K562 (cell line): ENCODE data around the gene CASP2. TPM values are rescaled to one million over a fixed set of nuclear protein-coding genes. Genes with fewer than 3 reads are reported as not detected.

Source experiments
- ATAC-seq: fragments of 200-7000 bp; cut with Tn5 transposase; 3 replicates; pipeline ENCODE4 v1.9.1; 2020; ENCODE audit warnings: moderate library complexity
- BruUV-seq: library from RNA; stranded (reverse); fragments of 400-500 nt; replicated peaks from 2 replicates; lab custom pipeline; 2021; lab: Mats Ljungman, UMichigan
- CTCF ChIA-PET: fragments of 300-600 bp; formaldehyde crosslinking; extraction: SDS; loops from one replicate; lab custom pipeline; 2021; ENCODE audit warnings: low intra/inter-chr PET ratio; lab: Yijun Ruan, JAX
- POLR2A ChIA-PET: fragments of 300-600, 350-650 bp; sonication (Branson Sonifier 250); formaldehyde crosslinking; extraction: SDS; loops from one replicate; lab custom pipeline; 2021; ENCODE audit warnings: antibody characterized with exemption, inconsistent platforms; lab: Yijun Ruan, JAX
- DNase-seq, 4 experiments: peaks; one replicate each; pipeline versions ENCODE4 v3.0.0 to v3.0.0-alpha.2; 2011 to 2018; ENCODE audit warnings: low spot score in 3 of 4, mixed read lengths in 3 of 4; ENCODE audit errors: extremely low read depth in 1 of 4
- FAIRE-seq: peaks from 2 replicates; lab custom pipeline; 2011; peaks lifted over from hg19 to GRCh38; lab: Jason Lieb, UNC
- H2AFZ ChIP-seq: 2 replicates; pipeline ENCODE4 v1.6.0; 2011; ENCODE audit warnings: low read depth, low read length, control low read depth, inconsistent platforms
- H3K27ac ChIP-seq: fragments of 200-600 bp; 3 replicates; pipeline ENCODE4 v1.8.0; 2011; ENCODE audit warnings: low read depth, mild to moderate bottlenecking, control low read depth, inconsistent platforms, low read length, moderate library complexity, mixed read lengths; ENCODE audit errors: extremely low read depth
- H3K27me3 ChIP-seq, 2 experiments: fragments of 300-600 bp in 1 of 2; 2 replicates in 1 of 2; 3 replicates in 1 of 2; pipeline versions ENCODE4 v1.6.0 to v1.8.0; 2011; ENCODE audit warnings: inconsistent platforms in 2 of 2, low read length in 2 of 2, mild to moderate bottlenecking in 1 of 2, mixed read lengths in 1 of 2, moderate library complexity in 1 of 2; ENCODE audit not compliant: control insufficient read depth in 2 of 2, insufficient read depth in 2 of 2
- H3K36me3 ChIP-seq: fragments of 300-600 bp; 3 replicates; pipeline ENCODE4 v1.8.0; 2011; ENCODE audit warnings: mild to moderate bottlenecking, low read length, inconsistent platforms; ENCODE audit not compliant: control insufficient read depth, insufficient read depth
- H3K4me1 ChIP-seq, 2 experiments: fragments of 200-600 bp in 1 of 2; replicated peaks in 1 of 2; 2 replicates in 1 of 2; 3 replicates in 1 of 2; pipeline versions ENCODE4 v1.5.1 to v1.8.0; 2011; ENCODE audit warnings: inconsistent platforms in 2 of 2, low read length in 2 of 2, mild to moderate bottlenecking in 1 of 2, mixed read lengths in 1 of 2, moderate library complexity in 1 of 2; ENCODE audit not compliant: control insufficient read depth in 2 of 2, insufficient read depth in 2 of 2
- H3K4me2 ChIP-seq: 2 replicates; pipeline ENCODE4 v1.6.1; 2011; ENCODE audit warnings: low read length, control low read depth, inconsistent platforms, mixed read lengths; ENCODE audit not compliant: insufficient read depth
- H3K4me3 ChIP-seq: fragments of 200-600 bp; sonication (generic), shearing (Covaris generic); 2 replicates; pipeline ENCODE4 v1.5.1; 2016; ENCODE audit warnings: control low read depth, inconsistent platforms
- H3K79me2 ChIP-seq: fragments of 200-600 bp; 3 replicates; pipeline ENCODE4 v1.8.0; 2011; ENCODE audit warnings: low read length, inconsistent platforms; ENCODE audit not compliant: control insufficient read depth, insufficient read depth
- H3K9ac ChIP-seq, 2 experiments: 2 replicates each; pipeline versions ENCODE4 v1.6.0 to v1.6.1; 2011; ENCODE audit warnings: low read depth in 2 of 2, low read length in 2 of 2, control low read depth in 1 of 2, inconsistent platforms in 1 of 2, mild to moderate bottlenecking in 1 of 2, mixed read lengths in 1 of 2; ENCODE audit not compliant: insufficient read depth in 1 of 2
- H3K9me1 ChIP-seq: one replicate; pipeline ENCODE4 v1.6.0; 2011; ENCODE audit warnings: inconsistent platforms, mild to moderate bottlenecking, low read length, moderate library complexity; ENCODE audit not compliant: control insufficient read depth, insufficient read depth
- H3K9me3 ChIP-seq: replicated peaks from 2 replicates; pipeline ENCODE4 v1.5.1; 2011; ENCODE audit warnings: low read depth, low read length, inconsistent platforms; ENCODE audit not compliant: control insufficient read depth, insufficient read depth
- H4K20me1 ChIP-seq: replicated peaks from 2 replicates; pipeline ENCODE4 v1.6.1; 2011; ENCODE audit warnings: low read length, inconsistent platforms, mixed read lengths; ENCODE audit not compliant: control insufficient read depth, insufficient read depth
- CEBPG ChIP-seq, 3 experiments: fragments of 200-800 bp in 1 of 3; sonication (Bioruptor generic) in 1 of 3; sonication (generic) in 1 of 3; formaldehyde crosslinking in 1 of 3; IDR thresholded peaks in 2 of 3; conservative IDR thresholded peaks in 1 of 3; 2 replicates each; pipeline versions ENCODE4 v1.6.1 to v1.8.0; 2016 to 2022; ENCODE audit warnings: missing compliant biosample characterization in 2 of 3, missing genetic modification characterization in 2 of 3, mild to moderate bottlenecking in 1 of 3, missing genetic modification reagents in 1 of 3
- E2F3 ChIP-seq: fragments of 250-450 bp; sonication (Bioruptor Pico); IDR thresholded peaks from 2 replicates; pipeline ENCODE4 v1.4.0; 2020; ENCODE audit warnings: mild to moderate bottlenecking
- FOSL1 ChIP-seq: fragments of 200-800 bp; sonication (Bioruptor generic); conservative IDR thresholded peaks from 2 replicates; pipeline ENCODE4 v1.6.1; 2016; ENCODE audit warnings: missing genetic modification characterization, missing compliant biosample characterization
- KLF13 ChIP-seq: fragments of 450-650 bp; IDR thresholded peaks from 2 replicates; pipeline ENCODE4 v1.6.1; 2016; ENCODE audit warnings: missing genetic modification characterization, low read depth, mild to moderate bottlenecking, missing compliant biosample characterization, moderate library complexity, borderline replicate concordance
- MEF2A ChIP-seq: IDR thresholded peaks from 2 replicates; pipeline ENCODE4 v1.6.1; 2011; ENCODE audit warnings: low read depth, mild to moderate bottlenecking, low read length, moderate library complexity; ENCODE audit not compliant: control insufficient read depth
- MTF1 ChIP-seq: fragments of 250-450 bp; sonication (Bioruptor Pico); IDR thresholded peaks from 2 replicates; pipeline ENCODE4 v1.9.0; 2021; ENCODE audit warnings: moderate library complexity, mild to moderate bottlenecking, inconsistent platforms, borderline replicate concordance
- RBM17 ChIP-seq: fragments of 200-400 bp; formaldehyde crosslinking; IDR thresholded peaks from 2 replicates; pipeline ENCODE4 v1.6.1; 2017; ENCODE audit warnings: low read depth, mild to moderate bottlenecking, low read length, borderline replicate concordance
- SRSF7 ChIP-seq: fragments of 200-400 bp; formaldehyde crosslinking; optimal IDR thresholded peaks from 2 replicates; pipeline ENCODE3; 2017; ENCODE audit warnings: mild to moderate bottlenecking, low read depth, low read length
- THAP7 ChIP-seq: fragments of 250-450 bp; sonication (Bioruptor Pico); IDR thresholded peaks from 2 replicates; pipeline ENCODE4 v1.5.0; 2021
- ZNF384 ChIP-seq: IDR thresholded peaks from 2 replicates; pipeline ENCODE4 v1.6.1; 2012; ENCODE audit warnings: low read depth, low read length, improper control_type of control experiment
- WGBS: fragments of 100-300 bp; shearing (Covaris generic); methylation state at CpG from one replicate; pipeline ENCODE4 v1.1.6; 2016; ENCODE audit warnings: low coverage, mixed read lengths; ENCODE audit not compliant: insufficient coverage; ENCODE audit errors: missing lambda C conversion rate; 5-methylcytosine and 5-hydroxymethylcytosine counted together
- in situ Hi-C: fragments of 300-500 bp; cut with MboI; formaldehyde crosslinking; loops from 4 replicates; pipeline ENCODE4 v1.15.0; 2018; ENCODE audit warnings: inconsistent platforms, mixed read lengths
- intact Hi-C: fragments of 100-400 bp; cut with micrococcal nuclease; formaldehyde crosslinking; loops from 2 replicates; pipeline ENCODE4 v1.14.2; 2022
- polyA plus RNA-seq, 8 experiments: library from polyadenylated mRNA; depleted of rRNA in 4 of 8; stranded (reverse) in 5 of 8; unstranded in 3 of 8; fragments of >200 nt; fragmentation: Nextera tagmentation in 2 of 8; fragmentation: Illumina TruSeq in 1 of 8; extraction: Ambion mirVana in 2 of 8; extraction: Trizol in 1 of 8; gene quantifications; 2 replicates each; pipeline versions ENCODE4 v1.2.1 to v1.2.3, GENCODE V29; 2011 to 2014; ENCODE audit warnings: inconsistent platforms in 1 of 8, missing spikeins in 1 of 8
- total RNA-seq, 7 experiments: library from RNA; depleted of rRNA in 6 of 7; stranded (reverse); fragments of >200 nt in 6 of 7; fragmentation: Illumina TruSeq in 2 of 7; extraction: Trizol in 2 of 7; gene quantifications; 2 replicates each; pipeline versions ENCODE4 v1.2.1 to v1.2.3, GENCODE V29; 2011 to 2021; ENCODE audit warnings: low replicate concordance in 1 of 7
- TF ChIP-seq, protein P1 (sequence below): fragments of 450-650 bp; IDR thresholded peaks from 2 replicates; pipeline ENCODE4 v1.6.1; 2017; ENCODE audit warnings: antibody characterized with exemption, mild to moderate bottlenecking

Gene CASP2
- total and polyA plus RNA-seq, 9 of the 15 experiments (the other 6 are each of a cell fraction or from before 2014, with no cell fraction given) = 18.8 to 64.9 (median 24.1) TPM

GRCh38 chr7:143282124-143282523, 6.0 kb upstream of the CASP2 start (continued):
- TF ChIP-seq, protein P1, sequence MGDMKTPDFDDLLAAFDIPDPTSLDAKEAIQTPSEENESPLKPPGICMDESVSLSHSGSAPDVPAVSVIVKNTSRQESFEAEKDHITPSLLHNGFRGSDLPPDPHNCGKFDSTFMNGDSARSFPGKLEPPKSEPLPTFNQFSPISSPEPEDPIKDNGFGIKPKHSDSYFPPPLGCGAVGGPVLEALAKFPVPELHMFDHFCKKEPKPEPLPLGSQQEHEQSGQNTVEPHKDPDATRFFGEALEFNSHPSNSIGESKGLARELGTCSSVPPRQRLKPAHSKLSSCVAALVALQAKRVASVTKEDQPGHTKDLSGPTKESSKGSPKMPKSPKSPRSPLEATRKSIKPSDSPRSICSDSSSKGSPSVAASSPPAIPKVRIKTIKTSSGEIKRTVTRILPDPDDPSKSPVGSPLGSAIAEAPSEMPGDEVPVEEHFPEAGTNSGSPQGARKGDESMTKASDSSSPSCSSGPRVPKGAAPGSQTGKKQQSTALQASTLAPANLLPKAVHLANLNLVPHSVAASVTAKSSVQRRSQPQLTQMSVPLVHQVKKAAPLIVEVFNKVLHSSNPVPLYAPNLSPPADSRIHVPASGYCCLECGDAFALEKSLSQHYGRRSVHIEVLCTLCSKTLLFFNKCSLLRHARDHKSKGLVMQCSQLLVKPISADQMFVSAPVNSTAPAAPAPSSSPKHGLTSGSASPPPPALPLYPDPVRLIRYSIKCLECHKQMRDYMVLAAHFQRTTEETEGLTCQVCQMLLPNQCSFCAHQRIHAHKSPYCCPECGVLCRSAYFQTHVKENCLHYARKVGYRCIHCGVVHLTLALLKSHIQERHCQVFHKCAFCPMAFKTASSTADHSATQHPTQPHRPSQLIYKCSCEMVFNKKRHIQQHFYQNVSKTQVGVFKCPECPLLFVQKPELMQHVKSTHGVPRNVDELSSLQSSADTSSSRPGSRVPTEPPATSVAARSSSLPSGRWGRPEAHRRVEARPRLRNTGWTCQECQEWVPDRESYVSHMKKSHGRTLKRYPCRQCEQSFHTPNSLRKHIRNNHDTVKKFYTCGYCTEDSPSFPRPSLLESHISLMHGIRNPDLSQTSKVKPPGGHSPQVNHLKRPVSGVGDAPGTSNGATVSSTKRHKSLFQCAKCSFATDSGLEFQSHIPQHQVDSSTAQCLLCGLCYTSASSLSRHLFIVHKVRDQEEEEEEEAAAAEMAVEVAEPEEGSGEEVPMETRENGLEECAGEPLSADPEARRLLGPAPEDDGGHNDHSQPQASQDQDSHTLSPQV = no peak
- TF ChIP-seq ZNF384 = no peak
- no peak for TF ChIP-seq THAP7 (CRISPR knock-in tag)
- no peak for TF ChIP-seq KLF13
- no peak for TF ChIP-seq E2F3 (CRISPR knock-in tag)
- no peak for TF ChIP-seq SRSF7

DNA sequence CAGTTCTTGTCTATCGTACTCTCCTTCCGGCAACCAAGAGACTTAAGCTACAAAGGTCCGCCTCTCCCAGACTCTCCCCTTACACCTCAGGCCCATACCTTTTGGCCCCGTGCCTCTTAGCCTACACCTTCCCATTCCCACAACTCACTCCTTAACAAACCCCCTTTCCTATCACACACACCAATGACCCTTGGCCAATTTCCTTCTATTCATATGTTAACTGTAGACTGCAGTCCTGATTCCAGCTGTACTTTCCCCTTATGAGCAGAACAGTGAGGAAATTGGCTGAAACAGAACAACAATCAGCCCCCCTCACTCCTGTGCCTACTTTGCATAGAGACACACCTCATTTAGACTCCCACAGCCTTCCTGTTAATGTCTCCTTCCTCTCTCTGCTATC, 4.8 kb upstream of the CASP2 start:
- 76% methylated on average over 4 of the region's 4 CpGs for WGBS
- Histone ChIP-seq H3K36me3 (no peaks in the 10 kb centered on the region), H3K4me3 (no peak overlapping the region), H3K9ac (no peak overlapping the region), H3K4me2 (no peak overlapping the region), H3K9me3 (peaks cover 7% of the 10 kb centered on the region), H3K27me3 (no peaks in the 10 kb centered on the region), H3K9me1 (no peaks in the 10 kb centered on the region), H2AFZ (peak overlapping the region; percentile 82), H3K79me2 (peaks cover 2% of the 10 kb centered on the region), H4K20me1 (no peaks in the 10 kb centered on the region), H3K27ac (no peak overlapping the region), H3K4me1 (peaks cover 16 to 21% of the 10 kb centered on the region in 2 experiments; a peak in 4 of 5 replicates)
- POLR2A ChIA-PET = interaction anchor here (1.2 kb wide), 1 partner anchor 9 kb away, joined by 3 read pairs; no protein-coding TSS in a partner anchor
- no peak for ATAC-seq
- CTCF ChIA-PET = no interaction called here
- BruUV-seq = no TSS peak
- intact Hi-C loops = no loop called here
- in situ Hi-C loops = no loop called here
- no peak for DNase-seq
- peak; percentile 44 for FAIRE-seq
- TF ChIP-seq RBM17 (no peak), MTF1 (CRISPR knock-in tag) (no peak), CEBPG (CRISPR knock-in tag; IDR thresholded peaks at IDR 0.05) (no peak), CEBPG (tag; conservative IDR thresholded peaks at IDR 0.05 in 1 of 2, IDR thresholded peaks at IDR 0.05 in 1 of 2) (no peak), FOSL1 (tag) (no peak), MEF2A (no peak)
